Stimulated activated naive B cell treated with anti-CD40 and anti-IgM and Interleukin-4, amounts not matched to agents 10 μg/mL and 1 μg/mL and 100 μg/mL, for 72 hours (primary cell): ENCODE results near the gene TNIK.

ENCODE experiments used
- ATAC-seq, 2 donors: fragments of 150-1000 bp; cut with Tn5 transposase; replicated peaks; 2 replicates each; pipeline ENCODE4 v1.10.0; 2021; ENCODE audit warnings: moderate library complexity in 1 of 2
- DNase-seq: peaks from one replicate; pipeline ENCODE4 v3.0.0; 2021
- H3K27ac Mint-ChIP-seq: one replicate; pipeline ENCODE4 v1.8.0; 2022; ENCODE audit warnings: mild to moderate bottlenecking, mixed read lengths
- H3K27me3 Mint-ChIP-seq, 2 donors: one replicate each; pipeline ENCODE4 v1.8.0; 2022; ENCODE audit warnings: mixed read lengths in 2 of 2
- H3K36me3 Mint-ChIP-seq, 2 donors: one replicate each; pipeline ENCODE4 v1.8.0; 2022; ENCODE audit warnings: mixed read lengths in 2 of 2, mild to moderate bottlenecking in 1 of 2
- H3K4me1 Mint-ChIP-seq, 2 donors: one replicate each; pipeline ENCODE4 v1.8.0; 2022; ENCODE audit warnings: mixed read lengths in 2 of 2, mild to moderate bottlenecking in 1 of 2
- H3K4me3 Mint-ChIP-seq, 2 donors: one replicate each; pipeline ENCODE4 v1.8.0; 2022; ENCODE audit warnings: mild to moderate bottlenecking in 2 of 2, mixed read lengths in 2 of 2, moderate library complexity in 1 of 2
- H3K9me3 Mint-ChIP-seq, 2 donors: one replicate each; pipeline ENCODE4 v1.8.0; 2022; ENCODE audit warnings: mixed read lengths in 2 of 2, mild to moderate bottlenecking in 1 of 2

The TNIK gene

DNA sequence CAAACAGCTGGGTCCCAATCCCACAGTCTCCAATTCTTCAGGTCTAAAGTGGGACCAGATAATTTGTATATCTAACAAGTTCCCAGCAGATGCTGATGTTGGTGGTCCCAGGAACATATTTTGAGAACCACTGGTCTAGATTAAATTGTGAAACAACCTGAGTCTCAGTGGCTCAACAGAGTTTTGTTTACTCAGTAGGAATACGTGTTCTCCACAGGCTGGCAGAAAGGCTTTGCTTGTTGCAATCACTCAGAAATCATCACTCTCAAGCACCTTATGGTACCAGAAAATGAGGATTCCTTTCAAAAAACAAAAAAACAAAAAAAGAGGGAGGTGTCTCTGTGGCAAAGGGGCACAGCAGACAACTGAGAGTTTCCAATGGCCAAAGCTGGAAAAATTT lies 118.0 kb downstream of the TNIK start:
- no peak for DNase-seq

DNA sequence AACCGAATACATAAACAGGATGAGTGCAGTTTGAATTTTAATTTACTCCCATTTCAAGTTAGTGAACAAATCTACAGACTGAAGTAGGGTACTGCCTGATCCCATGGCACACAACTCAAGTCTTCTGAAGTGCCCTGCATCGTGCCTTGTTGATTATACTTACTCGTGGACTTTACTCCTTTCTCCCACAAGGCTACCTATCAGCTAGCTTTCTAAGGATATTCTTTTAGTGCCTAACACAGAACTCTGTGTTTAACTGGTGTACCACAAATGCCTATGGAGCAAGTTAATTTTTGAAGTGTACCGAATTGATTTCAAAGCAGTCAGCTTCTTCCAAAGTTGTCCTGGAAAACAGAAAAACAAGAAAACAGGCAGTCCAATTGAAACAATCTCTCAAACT lies 119.8 kb downstream of the TNIK start:
- Mint-ChIP-seq H3K9me3 (peaks cover 0 to 6% of the 10 kb centered on the region in 2 donors), H3K27ac (no peak overlapping the region), H3K27me3 (no peaks in the 10 kb centered on the region), H3K4me3 (no peak overlapping the region), H3K4me1 (no peaks in the 10 kb centered on the region), H3K36me3 (peaks cover 0 to 3% of the 10 kb centered on the region in 2 donors)
- no peak for DNase-seq
- no peak for ATAC-seq

More for the DNA sequence above, 118.0 kb downstream of the TNIK start:
- Mint-ChIP-seq H3K27me3 (no peaks in the 10 kb centered on the region), H3K9me3 (peaks cover 0 to 8% of the 10 kb centered on the region in 2 donors), H3K36me3 (peaks cover 2 to 3% of the 10 kb centered on the region in 2 donors), H3K4me3 (no peak overlapping the region), H3K4me1 (peaks cover 5 to 6% of the 10 kb centered on the region in 2 donors), H3K27ac (no peak overlapping the region)
- no peak for ATAC-seq

DNA sequence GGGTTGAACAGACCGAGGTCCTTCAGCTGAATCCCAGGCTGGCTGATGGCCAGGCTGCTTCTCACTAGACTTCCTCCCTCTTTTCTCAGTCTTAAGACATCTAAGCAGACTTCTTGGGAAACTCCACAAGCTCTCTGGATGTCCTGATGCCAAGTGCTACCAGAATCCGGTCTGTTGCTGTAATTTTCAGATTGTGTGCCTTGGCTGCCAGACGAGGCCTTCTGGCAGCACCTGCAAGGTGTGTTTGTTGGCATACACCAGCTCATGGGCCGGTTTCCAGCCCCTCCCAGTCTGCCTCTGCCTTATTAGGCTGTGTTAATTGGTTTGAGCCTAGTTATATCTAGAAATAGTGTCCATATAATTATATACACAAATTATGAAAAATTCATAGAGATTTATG lies 120.6 kb downstream of the TNIK start:
- no peak overlapping the region for H3K4me3 Mint-ChIP-seq
- no peak overlapping the region for H3K27ac Mint-ChIP-seq
- H3K36me3 Mint-ChIP-seq = peaks cover 0 to 3% of the 10 kb centered on the region in 2 donors
- no peaks in the 10 kb centered on the region for H3K27me3 Mint-ChIP-seq
- no peak for DNase-seq
- H3K9me3 Mint-ChIP-seq = peaks cover 0 to 6% of the 10 kb centered on the region in 2 donors
- ATAC-seq = no peak
- no peaks in the 10 kb centered on the region for H3K4me1 Mint-ChIP-seq

DNA sequence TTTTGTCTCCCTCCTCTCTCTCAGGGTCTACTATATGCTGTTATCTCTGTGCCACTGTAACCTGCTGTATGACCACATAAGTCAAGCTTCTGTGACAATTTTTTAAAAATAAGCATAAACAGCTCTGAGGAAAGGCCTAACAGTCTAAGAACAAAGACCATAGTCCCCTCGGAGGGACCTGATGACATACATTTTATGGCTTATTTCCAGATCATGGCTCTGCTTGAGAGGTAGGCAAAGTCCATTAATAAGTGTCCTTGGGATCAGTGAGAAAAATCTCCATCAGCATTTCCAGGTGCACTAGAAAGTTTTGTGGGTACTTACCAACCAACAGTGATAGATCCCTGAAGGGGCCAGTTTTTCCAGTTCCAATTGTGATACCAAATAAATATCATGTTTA lies 123.8 kb downstream of the TNIK start:
- Mint-ChIP-seq H3K4me3 (no peak overlapping the region), H3K27ac (no peak overlapping the region), H3K36me3 (no peaks in the 10 kb centered on the region), H3K27me3 (no peaks in the 10 kb centered on the region), H3K9me3 (no peaks in the 10 kb centered on the region), H3K4me1 (no peaks in the 10 kb centered on the region)
- no peak for DNase-seq
- ATAC-seq = no peak

DNA sequence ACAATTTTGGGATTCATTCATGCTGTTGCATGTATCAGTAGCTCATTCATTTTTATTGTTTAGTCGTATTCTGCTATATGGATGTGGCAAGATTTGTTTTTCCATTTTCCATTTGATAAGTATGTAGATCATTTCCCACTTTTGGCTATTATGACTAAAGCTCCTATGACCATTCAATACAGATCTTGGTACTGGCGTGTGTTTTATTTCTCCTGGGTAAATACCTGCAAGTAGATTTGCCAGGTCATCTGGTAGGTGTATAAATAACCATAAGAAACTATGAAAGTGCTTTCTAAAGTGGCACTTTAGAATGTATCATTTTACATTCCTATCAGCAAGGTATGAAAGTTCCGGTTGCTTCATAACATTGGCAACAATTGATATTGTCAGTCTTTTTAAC lies 124.6 kb downstream of the TNIK start:
- Mint-ChIP-seq H3K4me3 (no peak overlapping the region), H3K36me3 (no peaks in the 10 kb centered on the region), H3K9me3 (no peaks in the 10 kb centered on the region), H3K4me1 (no peaks in the 10 kb centered on the region), H3K27ac (no peak overlapping the region), H3K27me3 (no peaks in the 10 kb centered on the region)
- ATAC-seq (no peak), DNase-seq (no peak)

DNA sequence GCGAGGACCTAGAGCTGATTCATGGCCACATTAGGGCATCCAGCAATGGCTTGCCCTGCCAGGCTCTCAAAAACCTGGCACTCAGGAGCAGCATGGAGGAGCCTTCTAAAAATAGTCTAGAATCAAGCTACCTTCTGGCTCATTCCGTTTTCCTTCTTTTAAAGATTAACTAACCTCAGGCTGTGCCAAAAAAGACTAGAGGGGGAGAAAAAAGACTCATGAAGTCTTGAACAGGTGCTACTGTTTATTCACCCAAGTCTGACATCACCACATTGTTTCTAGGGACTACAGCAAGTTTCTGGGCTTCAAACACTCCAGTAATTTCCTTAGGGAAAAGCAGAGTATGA lies 125.8 kb downstream of the TNIK start:
- Mint-ChIP-seq H3K27ac (no peak overlapping the region), H3K4me1 (no peaks in the 10 kb centered on the region), H3K9me3 (no peaks in the 10 kb centered on the region), H3K27me3 (no peaks in the 10 kb centered on the region), H3K36me3 (no peaks in the 10 kb centered on the region), H3K4me3 (no peak overlapping the region)
- no peak for ATAC-seq
- DNase-seq = no peak

DNA sequence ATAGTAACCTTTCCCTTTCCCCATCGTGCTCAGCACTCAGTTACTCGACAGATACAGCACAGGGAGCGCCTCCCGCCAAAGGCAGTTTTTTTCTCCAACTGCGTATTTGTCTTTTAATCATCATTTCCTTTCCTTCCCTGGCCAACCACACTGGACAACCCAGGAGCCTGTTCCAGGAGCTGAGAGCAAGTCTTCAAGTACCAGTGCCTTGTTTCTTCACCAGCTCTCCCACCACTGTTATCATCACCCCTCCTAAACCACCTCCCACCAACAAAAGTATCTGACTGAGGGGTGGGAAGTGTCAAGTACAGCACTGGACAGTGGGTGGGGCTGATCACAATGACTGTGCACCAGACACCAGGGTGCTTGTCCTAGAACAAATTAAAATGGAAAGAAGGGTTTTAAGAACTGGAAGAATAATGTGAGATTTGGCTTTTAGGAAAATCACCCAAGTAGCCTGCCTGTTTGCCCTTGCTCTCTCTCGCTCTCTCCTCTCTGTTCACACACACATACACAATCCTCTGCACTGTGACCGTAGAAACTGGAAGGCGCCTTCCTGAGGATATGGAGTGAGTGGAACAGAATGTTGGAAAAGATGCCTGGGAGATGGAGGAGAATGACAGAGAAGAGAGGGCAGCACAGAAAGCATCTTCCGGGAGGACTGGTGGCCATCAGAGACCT lies 126.3 kb downstream of the TNIK start:
- H3K27ac Mint-ChIP-seq = no peak overlapping the region
- no peaks in the 10 kb centered on the region for H3K9me3 Mint-ChIP-seq
- no peaks in the 10 kb centered on the region for H3K27me3 Mint-ChIP-seq
- H3K36me3 Mint-ChIP-seq = no peaks in the 10 kb centered on the region
- H3K4me3 Mint-ChIP-seq = no peak overlapping the region
- ATAC-seq (no peak), DNase-seq (no peak)
- peaks cover 0 to 3% of the 10 kb centered on the region in 2 donors for H3K4me1 Mint-ChIP-seq

DNA sequence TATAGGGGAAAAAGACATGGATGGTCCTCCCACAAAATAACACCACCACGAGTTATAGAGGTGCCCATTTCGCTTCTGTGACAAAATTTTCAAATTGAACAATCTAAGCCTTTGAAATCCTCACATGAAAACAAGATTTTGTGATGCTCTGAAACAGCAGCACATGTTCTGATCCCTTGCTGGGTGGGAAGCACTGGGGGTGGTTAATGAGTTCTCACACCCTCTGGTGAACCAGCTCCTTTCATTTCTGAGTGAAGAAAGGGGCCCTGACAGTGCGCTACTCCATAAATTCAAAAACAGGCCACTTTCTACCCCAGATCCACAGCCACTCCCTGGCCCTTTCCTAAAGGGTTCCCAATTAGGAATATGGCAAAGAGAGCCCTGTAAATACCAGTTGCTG lies 129.3 kb downstream of the TNIK start:
- H3K4me3 Mint-ChIP-seq = no peak overlapping the region
- no peaks in the 10 kb centered on the region for H3K36me3 Mint-ChIP-seq
- H3K27ac Mint-ChIP-seq = no peak overlapping the region
- DNase-seq (no peak), ATAC-seq (no peak)
- peaks cover 0 to 6% of the 10 kb centered on the region in 2 donors for H3K4me1 Mint-ChIP-seq
- H3K9me3 Mint-ChIP-seq = no peaks in the 10 kb centered on the region
- no peaks in the 10 kb centered on the region for H3K27me3 Mint-ChIP-seq

DNA sequence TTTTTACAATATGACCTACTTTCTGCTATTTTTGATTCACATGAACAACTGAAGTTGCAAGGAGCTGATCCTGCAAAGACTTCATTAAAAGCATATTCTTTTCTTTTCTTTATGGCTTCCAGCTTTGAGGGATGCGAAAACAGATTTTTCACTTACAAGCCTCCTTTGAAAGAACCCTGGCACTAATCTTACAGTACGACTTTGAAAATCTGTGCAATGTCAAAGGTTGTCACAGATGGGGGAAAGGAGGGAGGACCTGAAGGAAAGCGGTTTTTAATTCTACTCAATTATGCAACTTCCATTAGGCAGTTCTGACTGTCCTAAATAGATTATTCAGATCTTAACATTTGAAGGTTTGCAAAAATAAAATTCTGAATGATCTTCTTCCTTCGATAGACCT lies 130.5 kb downstream of the TNIK start:
- H3K36me3 Mint-ChIP-seq = no peaks in the 10 kb centered on the region
- no peak for ATAC-seq
- peaks cover 0 to 6% of the 10 kb centered on the region in 2 donors for H3K4me1 Mint-ChIP-seq
- no peaks in the 10 kb centered on the region for H3K27me3 Mint-ChIP-seq
- DNase-seq = no peak
- no peaks in the 10 kb centered on the region for H3K9me3 Mint-ChIP-seq
- H3K4me3 Mint-ChIP-seq = no peak overlapping the region
- H3K27ac Mint-ChIP-seq = no peak overlapping the region

DNA sequence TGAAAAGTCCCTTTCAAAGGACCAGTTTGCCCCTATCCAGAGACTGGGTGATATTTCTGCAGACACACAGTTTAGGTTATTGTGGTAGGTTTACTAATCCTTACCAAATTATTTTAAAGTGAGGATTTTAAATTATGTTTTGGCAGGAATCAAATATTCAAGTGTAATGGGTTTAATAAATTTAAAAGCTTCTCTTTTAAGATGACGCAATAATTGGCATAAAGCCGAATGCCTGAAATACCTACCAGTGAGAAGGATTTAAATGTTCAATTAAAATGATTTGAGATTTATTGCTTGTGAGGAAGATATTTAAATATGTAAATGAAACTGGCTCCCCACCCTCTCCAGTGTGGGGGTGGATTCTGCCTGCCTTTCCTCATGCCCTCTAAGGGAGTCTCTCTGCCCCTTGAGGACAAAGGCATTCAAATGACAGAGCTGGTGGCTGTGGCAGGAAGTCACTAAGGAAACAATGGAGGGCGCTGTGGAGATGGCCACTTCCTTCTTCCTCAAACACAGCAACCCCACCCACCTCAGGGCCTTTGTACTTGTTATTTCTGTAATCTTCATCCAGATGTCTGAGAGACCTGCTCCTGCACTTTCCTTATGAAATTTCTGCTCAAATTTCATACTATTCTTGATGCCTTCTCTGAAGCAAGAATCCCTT lies 131.7 kb downstream of the TNIK start:
- Mint-ChIP-seq H3K4me1 (peaks cover 0 to 6% of the 10 kb centered on the region in 2 donors), H3K27ac (no peak overlapping the region), H3K9me3 (peaks cover 0 to 2% of the 10 kb centered on the region in 2 donors), H3K36me3 (no peaks in the 10 kb centered on the region), H3K4me3 (no peak overlapping the region), H3K27me3 (no peaks in the 10 kb centered on the region)
- ATAC-seq = peak in 1 of 2 donors; percentile 51
- DNase-seq = no peak

DNA sequence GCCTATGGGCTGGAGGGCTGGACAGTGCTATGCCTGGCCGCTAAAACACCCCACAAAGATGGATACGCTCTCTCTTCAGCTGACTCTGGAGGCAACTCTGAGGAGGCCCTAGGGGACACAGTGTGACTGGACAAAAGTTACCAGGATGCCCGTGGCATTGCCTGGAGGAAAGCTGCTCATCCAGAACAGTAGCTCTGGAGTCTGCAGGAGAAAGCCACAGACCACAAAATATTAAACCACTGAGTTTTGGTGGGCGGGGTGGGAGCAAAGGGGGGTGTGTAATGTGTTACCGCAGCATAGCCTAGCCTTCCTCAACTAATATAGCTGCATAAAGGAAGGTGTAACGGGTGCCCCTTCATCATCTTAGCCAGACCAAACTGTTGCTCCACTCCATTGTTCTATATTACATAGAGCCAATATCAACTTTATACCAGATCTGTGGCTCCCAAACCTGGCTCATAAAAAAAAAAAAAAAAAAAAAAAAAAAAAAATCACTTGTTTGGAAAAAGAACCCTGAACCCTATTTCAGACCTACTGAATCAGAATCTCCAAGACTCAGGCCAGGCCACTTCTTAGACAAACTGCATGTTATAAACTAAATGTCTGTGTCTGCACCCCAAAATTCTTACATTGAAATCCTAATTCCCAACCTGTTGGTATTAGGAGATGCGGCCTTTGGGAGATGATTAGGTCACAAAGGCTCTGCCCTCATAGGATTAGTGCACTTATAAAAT lies 132.6 kb downstream of the TNIK start:
- H3K4me3 Mint-ChIP-seq = no peak overlapping the region
- DNase-seq = no peak
- no peaks in the 10 kb centered on the region for H3K27me3 Mint-ChIP-seq
- H3K9me3 Mint-ChIP-seq = peaks cover 0 to 2% of the 10 kb centered on the region in 2 donors
- H3K27ac Mint-ChIP-seq = no peak overlapping the region
- ATAC-seq = no peak
- H3K4me1 Mint-ChIP-seq = peaks cover 0 to 6% of the 10 kb centered on the region in 2 donors
- no peaks in the 10 kb centered on the region for H3K36me3 Mint-ChIP-seq

DNA sequence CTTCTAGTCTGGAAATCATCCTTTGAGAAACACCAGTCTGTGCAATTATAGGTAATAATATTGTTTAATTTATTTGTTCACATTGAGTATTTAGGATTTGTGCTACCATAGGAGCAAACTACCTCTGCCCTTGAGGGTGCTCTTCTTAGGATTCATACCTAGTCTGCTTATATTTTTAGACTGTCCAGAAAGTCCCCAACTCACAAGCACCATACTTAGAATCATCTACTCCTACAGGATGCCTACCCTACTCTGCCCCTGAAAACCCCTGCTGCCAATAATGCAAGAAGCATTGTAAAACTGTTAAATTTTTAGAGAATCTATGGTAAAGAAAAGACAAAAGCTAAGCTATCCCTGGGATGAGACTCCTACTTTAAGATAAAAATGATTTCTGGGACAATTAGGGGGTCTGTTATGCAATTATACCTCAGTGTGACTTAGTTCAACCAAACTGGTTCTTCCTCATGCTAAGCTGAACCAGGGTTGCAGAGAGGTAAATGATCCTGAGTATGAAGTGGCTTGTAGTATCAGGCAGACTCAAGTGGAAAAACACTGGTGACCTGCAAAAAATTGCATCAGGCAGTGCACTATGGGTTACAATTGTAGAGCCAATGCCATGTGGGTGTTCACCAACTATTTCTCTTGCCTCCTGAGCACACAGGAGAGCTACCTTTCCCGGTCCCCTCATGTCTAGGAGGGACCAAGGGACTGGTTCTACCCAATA lies 133.3 kb downstream of the TNIK start:
- Mint-ChIP-seq H3K4me3 (no peak overlapping the region), H3K36me3 (no peaks in the 10 kb centered on the region), H3K27ac (no peak overlapping the region), H3K4me1 (peaks cover 0 to 6% of the 10 kb centered on the region in 2 donors), H3K9me3 (peaks cover 0 to 2% of the 10 kb centered on the region in 2 donors), H3K27me3 (no peaks in the 10 kb centered on the region)
- no peak for ATAC-seq
- no peak for DNase-seq

DNA sequence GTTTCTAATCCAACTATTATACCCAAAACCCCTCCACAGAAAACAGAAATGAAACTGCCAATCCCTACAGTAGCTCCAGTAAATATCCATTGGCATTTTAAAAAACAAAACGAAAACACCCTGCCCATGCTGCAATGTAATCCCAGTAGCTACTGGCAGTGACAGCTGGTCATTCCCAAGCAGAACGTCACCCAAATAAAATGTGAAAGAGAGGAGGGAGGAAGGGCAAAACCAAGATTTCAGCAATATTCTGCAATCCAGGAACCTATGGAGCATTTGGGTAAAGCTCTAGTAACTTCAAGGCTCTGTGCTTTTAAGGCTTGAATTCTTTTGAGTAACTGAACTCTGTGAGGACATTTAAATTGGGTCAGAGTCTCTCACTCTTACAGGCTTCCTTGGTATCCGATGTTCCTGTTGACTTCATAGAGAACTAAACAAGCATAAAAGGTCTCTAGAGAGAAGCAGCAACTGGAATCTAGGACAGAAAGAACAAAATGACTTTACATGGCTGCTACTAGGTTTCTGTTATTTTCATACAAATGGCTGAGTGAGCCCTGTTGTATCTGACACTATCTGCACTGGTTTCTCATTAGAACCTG lies 136.2 kb downstream of the TNIK start:
- Mint-ChIP-seq H3K4me3 (no peak overlapping the region), H3K9me3 (peaks cover 0 to 2% of the 10 kb centered on the region in 2 donors), H3K27me3 (no peaks in the 10 kb centered on the region), H3K27ac (no peak overlapping the region), H3K4me1 (peaks cover 0 to 4% of the 10 kb centered on the region in 2 donors), H3K36me3 (no peaks in the 10 kb centered on the region)
- DNase-seq (no peak), ATAC-seq (no peak)
